ENCODE measurements around the gene TBC1D3B.

- TF ChIP-seq CTCF (IDR thresholded peaks at IDR 0.05): no peak
- TF ChIP-seq POLR2A (IDR thresholded peaks at IDR 0.05): no peak
These were observed 44.5 kb downstream of the TBC1D3B start for GRCh38 chr17:36131931-36132330.

Measured in vagina (tissue), 2 donors.